ENCODE data around the gene CNPY2.
"Not testable (repeated sequence)": the region's sequence is repeated elsewhere in the genome, so short reads cannot be mapped to it uniquely, and the experiment has no call there.

Gene CNPY2

GRCh38 chr12:56282579-56282978, 33.2 kb downstream of the CNPY2 start:
- no peak for DNase-seq (ENCODE audit: extremely low read depth, insufficient read length)
- Histone ChIP-seq H3K27me3 (replicated peaks; ENCODE audit: control insufficient read depth, insufficient read depth, low read length) (no peaks in the 10 kb centered on the region), H3K4me3 (replicated peaks; ENCODE audit: low read depth, low read length) (no peak overlapping the region), H3K36me3 (ENCODE audit: control insufficient read depth, insufficient read depth, low read length) (peaks cover 16% of the 10 kb centered on the region)
- TF ChIP-seq CTCF (IDR thresholded peaks at IDR 0.05; ENCODE audit: insufficient read depth, low read length, poor library complexity, severe bottlenecking), result no peak

GRCh38 chr12:56282030-56282429, 33.8 kb downstream of the CNPY2 start:
- DNase-seq (ENCODE audit: extremely low read depth, insufficient read length), result no peak
- Histone ChIP-seq H3K4me3 (replicated peaks; ENCODE audit: low read depth, low read length) (no peak overlapping the region), H3K27me3 (replicated peaks; ENCODE audit: control insufficient read depth, insufficient read depth, low read length) (no peaks in the 10 kb centered on the region), H3K36me3 (ENCODE audit: control insufficient read depth, insufficient read depth, low read length) (peaks cover 16% of the 10 kb centered on the region)
- no peak for TF ChIP-seq CTCF (IDR thresholded peaks at IDR 0.05; ENCODE audit: insufficient read depth, low read length, poor library complexity, severe bottlenecking)

- Histone ChIP-seq H3K4me3 (replicated peaks; ENCODE audit: low read depth, low read length) (no peak overlapping the region), H3K36me3 (ENCODE audit: control insufficient read depth, insufficient read depth, low read length) (peaks cover 18% of the 10 kb centered on the region), H3K27me3 (replicated peaks; ENCODE audit: control insufficient read depth, insufficient read depth, low read length) (no peaks in the 10 kb centered on the region)
- DNase-seq (ENCODE audit: extremely low read depth, insufficient read length), result no peak
- no peak for TF ChIP-seq CTCF (IDR thresholded peaks at IDR 0.05; ENCODE audit: insufficient read depth, low read length, poor library complexity, severe bottlenecking)
These were observed 34.9 kb downstream of the CNPY2 start for GRCh38 chr12:56280849-56281248.

GRCh38 chr12:56278905-56279304, 36.9 kb downstream of the CNPY2 start:
- no peak for TF ChIP-seq CTCF (IDR thresholded peaks at IDR 0.05; ENCODE audit: insufficient read depth, low read length, poor library complexity, severe bottlenecking)
- no peak overlapping the region for H3K4me3 ChIP-seq (replicated peaks; ENCODE audit: low read depth, low read length)
- no peak for DNase-seq (ENCODE audit: extremely low read depth, insufficient read length)
- H3K27me3 ChIP-seq (replicated peaks; ENCODE audit: control insufficient read depth, insufficient read depth, low read length), result no peaks in the 10 kb centered on the region
- peaks cover 31% of the 10 kb centered on the region for H3K36me3 ChIP-seq (ENCODE audit: control insufficient read depth, insufficient read depth, low read length)

GRCh38 chr12:56274299-56274698, 41.5 kb downstream of the CNPY2 start:
- Histone ChIP-seq H3K27me3 (replicated peaks; ENCODE audit: control insufficient read depth, insufficient read depth, low read length) (no peaks in the 10 kb centered on the region), H3K4me3 (replicated peaks; ENCODE audit: low read depth, low read length) (no peak overlapping the region), H3K36me3 (ENCODE audit: control insufficient read depth, insufficient read depth, low read length) (peaks cover 31% of the 10 kb centered on the region)
- DNase-seq (ENCODE audit: extremely low read depth, insufficient read length), result no peak
- TF ChIP-seq CTCF (IDR thresholded peaks at IDR 0.05; ENCODE audit: insufficient read depth, low read length, poor library complexity, severe bottlenecking), result no peak

- H3K4me3 ChIP-seq (replicated peaks; ENCODE audit: low read depth, low read length); H3K27me3 ChIP-seq (replicated peaks; ENCODE audit: control insufficient read depth, insufficient read depth, low read length); DNase-seq (ENCODE audit: extremely low read depth, insufficient read length): not testable (repeated sequence)
- peaks cover 28% of the 10 kb centered on the region for H3K36me3 ChIP-seq (ENCODE audit: control insufficient read depth, insufficient read depth, low read length)
These were observed 43.3 kb downstream of the CNPY2 start for GRCh38 chr12:56272468-56272867.
